Colonic mucosa (tissue), 4 donors: ENCODE data around the gene DLG2. TPM values are rescaled to one million over a fixed set of nuclear protein-coding genes. Genes with fewer than 3 reads are reported as not detected.

Experiments
- DNase-seq: peaks from one replicate; pipeline ENCODE4 v3.0.0-alpha.2; 2020
- H3K27ac ChIP-seq: fragments of 200-600 bp; one replicate; pipeline ENCODE4 v1.8.0; 2021
- H3K27me3 ChIP-seq: fragments of 200-600 bp; one replicate; pipeline ENCODE4 v1.8.0; 2021
- H3K36me3 ChIP-seq: fragments of 200-600 bp; one replicate; pipeline ENCODE4 v1.8.0; 2021
- H3K4me1 ChIP-seq: fragments of 200-600 bp; one replicate; pipeline ENCODE4 v1.8.0; 2021; ENCODE audit warnings: mild to moderate bottlenecking
- H3K4me3 ChIP-seq: fragments of 200-600 bp; one replicate; pipeline ENCODE4 v1.8.0; 2021
- H3K9ac ChIP-seq, 2 donors: one replicate each; pipeline ENCODE4 v1.7.0; 2013; ENCODE audit warnings: control low read depth in 2 of 2, low read depth in 2 of 2, low read length in 2 of 2
- H3K9me3 ChIP-seq: fragments of 200-600 bp; one replicate; pipeline ENCODE4 v1.8.0; 2021
- intact Hi-C: fragments of 100-400 bp; cut with DNase I; formaldehyde crosslinking; loops from one replicate; pipeline ENCODE4 v1.14.1; 2022
- total RNA-seq, 2 donors: library from RNA; stranded (reverse); fragmentation: NEBNext Ultra II Directional in 1 of 2; extraction: Animal tissue kit (Norgen Biotek cat#: 25700) in 1 of 2; gene quantifications; one replicate each; pipeline ENCODE4 v1.2.1, GENCODE V29; 2021
- TF ChIP-seq, protein P1 (sequence below): fragments of 200-600 bp; IDR thresholded peaks from one replicate; pipeline ENCODE4 v1.8.0; 2022; ENCODE audit warnings: antibody characterized with exemption, mild to moderate bottlenecking
- donor health status: healthy.
- donor health status: DM: no; HTN: no; CAD: no.
- donor health status: DM: no; HTN: no; CAD: no.

DLG2 gene
- total RNA-seq, 2 donors from 2014 or later: 1.4 to 3.3 TPM

DNA sequence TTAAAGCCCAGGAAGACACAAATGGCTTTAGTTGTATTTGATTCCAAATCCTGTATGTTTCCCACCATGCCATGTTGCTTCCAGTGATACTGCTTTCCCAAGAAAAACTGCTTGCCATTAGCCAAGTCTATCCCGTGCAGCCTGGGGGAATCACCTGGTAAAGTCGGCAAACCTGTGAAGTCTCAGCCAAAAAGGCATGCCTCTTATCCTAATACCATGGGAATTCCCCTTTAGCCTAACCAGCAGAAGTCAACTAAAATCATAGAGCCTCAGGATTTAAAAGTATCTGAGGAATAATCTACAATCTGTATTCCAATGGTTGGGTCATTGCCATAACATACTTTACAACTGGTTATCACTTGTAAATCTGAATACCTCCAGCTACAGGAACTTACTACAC, 869.4 kb downstream of the DLG2 start:
- Histone ChIP-seq H3K4me1 (no peaks in the 10 kb centered on the region), H3K36me3 (no peaks in the 10 kb centered on the region), H3K4me3 (no peak overlapping the region), H3K9ac (no peak overlapping the region), H3K27me3 (no peaks in the 10 kb centered on the region), H3K27ac (no peak overlapping the region), H3K9me3 (no peaks in the 10 kb centered on the region)
- DNase-seq: no peak
- intact Hi-C loops: no loop called here
- TF ChIP-seq, protein P1, sequence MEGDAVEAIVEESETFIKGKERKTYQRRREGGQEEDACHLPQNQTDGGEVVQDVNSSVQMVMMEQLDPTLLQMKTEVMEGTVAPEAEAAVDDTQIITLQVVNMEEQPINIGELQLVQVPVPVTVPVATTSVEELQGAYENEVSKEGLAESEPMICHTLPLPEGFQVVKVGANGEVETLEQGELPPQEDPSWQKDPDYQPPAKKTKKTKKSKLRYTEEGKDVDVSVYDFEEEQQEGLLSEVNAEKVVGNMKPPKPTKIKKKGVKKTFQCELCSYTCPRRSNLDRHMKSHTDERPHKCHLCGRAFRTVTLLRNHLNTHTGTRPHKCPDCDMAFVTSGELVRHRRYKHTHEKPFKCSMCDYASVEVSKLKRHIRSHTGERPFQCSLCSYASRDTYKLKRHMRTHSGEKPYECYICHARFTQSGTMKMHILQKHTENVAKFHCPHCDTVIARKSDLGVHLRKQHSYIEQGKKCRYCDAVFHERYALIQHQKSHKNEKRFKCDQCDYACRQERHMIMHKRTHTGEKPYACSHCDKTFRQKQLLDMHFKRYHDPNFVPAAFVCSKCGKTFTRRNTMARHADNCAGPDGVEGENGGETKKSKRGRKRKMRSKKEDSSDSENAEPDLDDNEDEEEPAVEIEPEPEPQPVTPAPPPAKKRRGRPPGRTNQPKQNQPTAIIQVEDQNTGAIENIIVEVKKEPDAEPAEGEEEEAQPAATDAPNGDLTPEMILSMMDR: no peak

DNA sequence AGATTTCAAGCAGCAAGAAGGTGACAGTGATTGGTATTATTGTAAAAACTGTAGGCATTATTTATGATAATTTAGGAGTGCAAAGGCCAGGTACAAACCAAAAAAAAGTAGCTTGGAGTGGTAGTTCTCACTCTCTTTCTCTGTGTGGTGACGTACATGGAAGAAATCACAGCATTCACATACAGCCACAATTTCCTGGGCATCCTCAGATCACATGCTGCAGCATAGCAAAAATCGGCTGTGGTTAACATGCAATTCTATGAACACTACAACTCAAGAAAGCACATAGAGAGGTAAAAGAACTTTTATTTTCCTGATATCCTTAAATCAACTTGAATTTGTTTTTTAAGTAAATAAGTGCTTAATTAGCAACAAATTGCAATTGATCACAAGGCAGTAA, 875.8 kb downstream of the DLG2 start:
- Histone ChIP-seq H3K27ac (no peak overlapping the region), H3K9me3 (no peaks in the 10 kb centered on the region), H3K4me1 (no peaks in the 10 kb centered on the region), H3K36me3 (no peaks in the 10 kb centered on the region), H3K27me3 (no peaks in the 10 kb centered on the region), H3K4me3 (no peak overlapping the region), H3K9ac (no peak overlapping the region)
- DNase-seq: no peak
- intact Hi-C loops: no loop called here
- TF ChIP-seq, protein P1: no peak

DNA sequence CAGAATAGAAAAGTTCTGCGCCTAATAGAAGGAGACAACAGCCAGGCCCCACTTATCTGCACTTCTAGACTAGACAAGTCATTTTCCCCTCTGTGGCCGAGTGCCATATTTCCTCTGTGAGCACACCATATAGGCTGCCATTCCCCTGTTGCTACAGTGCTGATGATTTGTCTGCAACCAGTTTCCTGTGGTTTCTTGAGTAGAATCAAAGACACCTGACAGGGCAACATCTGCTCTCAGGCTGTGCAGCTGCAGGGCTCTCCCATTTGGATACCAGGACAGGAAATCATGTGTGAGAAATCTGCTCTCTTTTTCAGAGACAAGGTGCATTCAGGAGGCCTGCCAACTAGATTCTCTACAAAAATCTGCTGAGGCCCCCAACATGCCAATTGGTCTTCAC, 879.3 kb downstream of the DLG2 start:
- Histone ChIP-seq H3K4me1 (no peaks in the 10 kb centered on the region), H3K4me3 (no peak overlapping the region), H3K27ac (no peak overlapping the region), H3K9ac (no peak overlapping the region), H3K27me3 (no peaks in the 10 kb centered on the region), H3K9me3 (no peaks in the 10 kb centered on the region), H3K36me3 (no peaks in the 10 kb centered on the region)
- intact Hi-C loops: no loop called here
- TF ChIP-seq, protein P1: no peak
- no peak for DNase-seq

DNA sequence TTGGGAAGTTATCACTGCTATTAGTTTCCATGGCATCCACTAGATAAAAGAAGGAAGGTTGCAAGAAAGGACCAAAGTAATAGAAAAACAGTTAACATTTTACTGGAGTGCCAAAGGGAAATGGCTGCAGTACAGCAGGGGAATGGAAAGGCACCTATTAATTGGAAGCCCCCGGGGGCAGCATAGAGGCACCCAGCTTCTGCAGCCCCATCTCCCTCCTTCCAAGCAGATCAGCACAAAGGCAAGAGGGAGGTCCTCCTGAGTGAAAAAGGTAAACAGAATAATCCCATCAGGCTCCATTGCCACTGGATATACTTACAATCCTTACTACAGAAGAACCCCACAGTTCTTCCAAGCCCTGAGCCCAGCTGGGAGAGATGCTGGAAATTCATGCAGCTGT, 887.1 kb downstream of the DLG2 start:
- Histone ChIP-seq H3K9ac (no peak overlapping the region), H3K27me3 (no peaks in the 10 kb centered on the region), H3K4me3 (no peak overlapping the region), H3K27ac (no peak overlapping the region), H3K4me1 (no peaks in the 10 kb centered on the region), H3K36me3 (no peaks in the 10 kb centered on the region), H3K9me3 (no peaks in the 10 kb centered on the region)
- TF ChIP-seq, protein P1: no peak
- DNase-seq: no peak
- intact Hi-C loops: no loop called here

DNA sequence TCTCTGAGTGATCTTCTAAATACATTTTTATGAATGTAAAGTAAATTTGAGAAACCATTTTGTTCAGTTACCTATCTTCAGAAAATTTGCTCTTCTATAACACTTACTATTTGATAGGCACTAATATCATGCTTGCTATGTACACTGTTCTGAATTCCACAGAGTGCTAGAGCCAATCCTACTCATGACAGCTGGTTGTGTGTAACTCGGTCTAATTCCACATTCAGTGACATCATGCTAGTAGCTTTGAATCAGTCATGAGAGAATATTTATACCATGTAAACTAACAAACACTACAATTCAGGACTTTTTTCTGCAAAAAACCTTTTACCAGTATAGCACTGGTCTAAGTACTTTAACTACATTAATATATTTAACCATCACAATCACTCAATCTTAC, 902.9 kb downstream of the DLG2 start:
- no peak for DNase-seq
- no peaks in the 10 kb centered on the region for H3K36me3 ChIP-seq
- no peak overlapping the region for H3K9ac ChIP-seq
- H3K4me1 ChIP-seq: no peaks in the 10 kb centered on the region
- H3K27ac ChIP-seq: no peak overlapping the region
- intact Hi-C loops: no loop called here
- TF ChIP-seq, protein P1: no peak
- no peaks in the 10 kb centered on the region for H3K9me3 ChIP-seq
- H3K27me3 ChIP-seq: no peaks in the 10 kb centered on the region
- no peak overlapping the region for H3K4me3 ChIP-seq

DNA sequence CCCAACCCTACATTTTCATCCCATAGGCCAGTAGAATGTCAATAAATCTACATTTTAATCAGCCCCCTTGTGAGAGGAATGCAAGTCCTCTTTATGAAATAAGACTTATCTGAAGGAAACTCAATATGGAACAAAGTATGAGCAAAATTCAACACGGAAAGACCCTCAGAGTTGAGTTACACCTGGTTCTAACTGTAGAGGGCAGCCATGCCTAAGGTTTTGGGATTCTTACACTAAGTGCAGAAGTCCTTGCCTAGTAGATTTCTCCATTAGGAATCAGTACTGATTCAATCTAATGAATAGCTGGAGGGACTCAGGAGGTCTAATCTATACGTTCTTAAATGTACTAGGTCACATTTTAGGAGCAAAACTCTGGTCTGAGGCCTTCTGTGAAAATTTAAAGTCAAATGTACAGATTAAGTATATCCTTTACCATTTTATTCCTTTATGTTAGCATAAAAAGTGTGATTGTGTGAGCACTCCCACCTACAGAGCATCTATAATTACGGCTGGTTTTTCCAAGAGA, 904.5 kb downstream of the DLG2 start:
- no peaks in the 10 kb centered on the region for H3K36me3 ChIP-seq
- H3K4me1 ChIP-seq: no peaks in the 10 kb centered on the region
- intact Hi-C loops: no loop called here
- no peaks in the 10 kb centered on the region for H3K27me3 ChIP-seq
- H3K27ac ChIP-seq: no peak overlapping the region
- H3K9ac ChIP-seq: no peak overlapping the region
- H3K4me3 ChIP-seq: no peak overlapping the region
- H3K9me3 ChIP-seq: no peaks in the 10 kb centered on the region
- no peak for DNase-seq
- TF ChIP-seq, protein P1: no peak
